Activated T-cell treated with anti-CD3 and anti-CD28 coated beads, Interleukin-2, amount 50 U/mL, for 24 hours (primary cell): ENCODE results near the gene PRR18.

Experiments used
- DNase-seq: peaks from one replicate; pipeline ENCODE4 v3.0.0-alpha.2; 2020
- H3K27ac Mint-ChIP-seq: 2 replicates; pipeline ENCODE4 v1.8.0; 2020; ENCODE audit warnings: mild to moderate bottlenecking, mixed read lengths
- H3K27me3 Mint-ChIP-seq: 2 replicates; pipeline ENCODE4 v1.8.0; 2020; ENCODE audit warnings: mixed read lengths
- H3K36me3 Mint-ChIP-seq: 2 replicates; pipeline ENCODE4 v1.8.0; 2020; ENCODE audit warnings: low read depth, mixed read lengths
- H3K4me1 Mint-ChIP-seq: 2 replicates; pipeline ENCODE4 v1.8.0; 2020; ENCODE audit warnings: low read depth, mixed read lengths
- H3K4me3 Mint-ChIP-seq: 2 replicates; pipeline ENCODE4 v1.8.0; 2020; ENCODE audit warnings: mild to moderate bottlenecking, moderate library complexity, mixed read lengths
- H3K9me3 Mint-ChIP-seq: 2 replicates; pipeline ENCODE4 v1.8.0; 2020; ENCODE audit warnings: mixed read lengths

PRR18 gene

GRCh38 chr6:166318649-166319600 is 10.7 kb upstream of the PRR18 start:
- Mint-ChIP-seq H3K9me3 (no peaks in the 10 kb centered on the region), H3K4me3 (no peak overlapping the region), H3K27me3 (no peaks in the 10 kb centered on the region), H3K4me1 (no peaks in the 10 kb centered on the region), H3K27ac (peak overlapping the region; percentile 26), H3K36me3 (peaks cover 49% of the 10 kb centered on the region)
- DNase-seq: no peak

GRCh38 chr6:166318227-166318626 is 10.0 kb upstream of the PRR18 start:
- no peak overlapping the region for H3K4me3 Mint-ChIP-seq
- peaks cover 42% of the 10 kb centered on the region for H3K36me3 Mint-ChIP-seq
- no peaks in the 10 kb centered on the region for H3K4me1 Mint-ChIP-seq
- no peak for DNase-seq
- H3K27me3 Mint-ChIP-seq: no peaks in the 10 kb centered on the region
- no peaks in the 10 kb centered on the region for H3K9me3 Mint-ChIP-seq
- H3K27ac Mint-ChIP-seq: peak overlapping the region; percentile 26

- H3K27ac Mint-ChIP-seq: no peak overlapping the region
- H3K27me3 Mint-ChIP-seq: no peaks in the 10 kb centered on the region
- no peak for DNase-seq
- no peak overlapping the region for H3K4me3 Mint-ChIP-seq
- H3K36me3 Mint-ChIP-seq: peaks cover 36% of the 10 kb centered on the region
- no peaks in the 10 kb centered on the region for H3K4me1 Mint-ChIP-seq
- no peaks in the 10 kb centered on the region for H3K9me3 Mint-ChIP-seq
These were observed 9.3 kb upstream of the PRR18 start for GRCh38 chr6:166317261-166318212.

DNA sequence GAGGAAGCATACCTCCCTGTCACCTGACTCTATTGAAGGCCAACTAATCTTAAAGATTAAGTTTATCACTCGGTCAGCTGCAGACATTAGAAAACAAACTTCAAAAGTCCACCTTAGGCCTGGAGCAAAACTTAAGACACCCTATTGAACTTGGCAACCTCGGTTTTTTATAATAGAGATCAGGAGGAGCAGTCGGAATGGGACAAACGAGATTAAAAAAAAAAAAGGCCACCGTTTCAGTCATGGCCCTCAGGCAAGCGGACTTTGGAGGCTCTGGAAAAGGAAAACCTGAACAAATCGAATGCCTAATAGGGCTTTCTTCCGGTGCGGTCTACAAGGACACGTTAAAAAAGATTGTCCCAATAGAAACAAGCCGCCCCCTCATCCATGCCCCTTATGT is 7.2 kb upstream of the PRR18 start:
- Mint-ChIP-seq H3K36me3 (peaks cover 20% of the 10 kb centered on the region), H3K9me3 (no peaks in the 10 kb centered on the region), H3K27me3 (no peaks in the 10 kb centered on the region), H3K27ac (no peak overlapping the region), H3K4me3 (no peak overlapping the region), H3K4me1 (no peaks in the 10 kb centered on the region)
- DNase-seq: no peak

DNA sequence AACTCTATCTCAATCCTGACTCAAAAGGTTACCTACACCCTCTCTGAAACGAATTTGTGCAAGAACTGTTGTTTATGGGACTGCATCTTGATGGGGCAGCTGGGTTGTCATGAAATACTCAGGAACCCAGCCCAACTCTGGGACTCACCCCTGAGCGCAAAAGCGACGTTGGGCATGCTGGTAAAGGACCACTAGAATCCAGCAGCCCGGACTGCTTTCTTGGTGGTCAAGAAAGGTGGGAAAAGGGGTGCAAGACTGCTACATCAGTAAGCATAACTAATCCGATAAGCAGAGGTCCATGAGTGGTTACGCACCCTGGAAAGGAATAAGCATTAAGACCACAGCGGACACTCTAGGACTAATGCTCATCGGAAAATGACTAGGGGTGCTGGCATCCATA is 6.3 kb upstream of the PRR18 start:
- DNase-seq: no peak
- Mint-ChIP-seq H3K4me1 (no peaks in the 10 kb centered on the region), H3K36me3 (peaks cover 13% of the 10 kb centered on the region), H3K27ac (no peak overlapping the region), H3K4me3 (no peak overlapping the region), H3K27me3 (peaks cover 9% of the 10 kb centered on the region), H3K9me3 (no peaks in the 10 kb centered on the region)

DNA sequence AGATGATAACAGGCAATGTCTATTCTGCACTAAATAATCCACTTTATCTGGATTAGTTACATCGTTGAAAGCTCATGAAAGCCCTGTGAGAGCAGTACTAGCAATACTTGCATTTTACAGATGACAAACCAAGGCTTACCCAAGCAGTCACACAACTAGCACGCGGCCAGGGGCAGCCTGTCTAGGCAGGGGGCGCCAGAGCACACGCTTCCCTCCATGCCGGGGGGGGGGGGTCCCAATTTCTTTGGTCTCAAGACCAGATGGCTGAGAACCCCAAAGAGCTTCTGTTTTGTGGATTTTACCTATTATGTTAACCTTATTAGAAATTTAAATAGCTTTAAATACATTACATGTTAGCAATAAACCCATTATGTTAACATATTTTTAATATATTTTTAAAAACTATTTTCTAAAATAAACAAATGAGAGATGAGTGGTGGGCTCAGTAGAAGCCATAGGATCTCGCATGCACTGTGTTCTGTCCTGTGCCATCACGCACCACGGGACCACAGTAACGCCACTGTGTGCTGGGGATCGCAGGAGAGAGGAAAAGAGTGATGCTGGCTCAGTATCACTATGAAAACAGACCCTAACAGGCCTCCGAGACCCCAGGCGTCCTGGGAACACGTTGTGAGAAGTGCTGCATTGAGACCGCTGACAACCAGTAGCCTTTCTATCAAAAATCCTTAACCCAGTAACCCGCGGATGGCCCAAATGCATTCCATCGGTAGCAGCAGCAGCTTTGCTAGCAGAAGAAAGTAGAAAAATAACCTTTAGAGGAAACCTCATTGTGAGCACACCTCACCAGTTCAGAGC is 5.3 kb upstream of the PRR18 start:
- H3K36me3 Mint-ChIP-seq: peaks cover 4% of the 10 kb centered on the region
- H3K4me3 Mint-ChIP-seq: no peak overlapping the region
- H3K9me3 Mint-ChIP-seq: no peaks in the 10 kb centered on the region
- H3K27ac Mint-ChIP-seq: no peak overlapping the region
- peaks cover 3% of the 10 kb centered on the region for H3K4me1 Mint-ChIP-seq
- H3K27me3 Mint-ChIP-seq: peaks cover 19% of the 10 kb centered on the region
- DNase-seq: peak; percentile 67

DNA sequence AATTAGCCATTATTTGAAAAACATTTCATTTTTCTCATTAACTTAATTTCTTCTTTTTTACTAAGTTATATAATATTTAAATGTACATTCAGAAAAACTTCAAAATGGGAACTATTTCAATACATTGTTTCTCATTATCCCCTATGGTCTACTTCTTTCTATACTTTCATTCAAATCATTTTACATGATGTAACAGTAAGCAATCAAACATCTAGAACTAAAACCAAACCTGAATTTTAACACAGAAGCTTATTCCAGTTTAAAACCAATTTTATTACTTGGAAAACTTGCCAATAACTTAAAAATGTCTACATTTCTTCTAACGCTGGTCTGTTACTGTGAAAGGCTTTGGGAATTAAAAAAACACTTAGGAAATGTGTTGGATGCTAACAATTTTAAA is 4.6 kb upstream of the PRR18 start:
- H3K4me3 Mint-ChIP-seq: no peak overlapping the region
- no peak for DNase-seq
- no peak overlapping the region for H3K27ac Mint-ChIP-seq
- peaks cover 4% of the 10 kb centered on the region for H3K4me1 Mint-ChIP-seq
- H3K27me3 Mint-ChIP-seq: peaks cover 20% of the 10 kb centered on the region
- no peaks in the 10 kb centered on the region for H3K9me3 Mint-ChIP-seq
- no peaks in the 10 kb centered on the region for H3K36me3 Mint-ChIP-seq

DNA sequence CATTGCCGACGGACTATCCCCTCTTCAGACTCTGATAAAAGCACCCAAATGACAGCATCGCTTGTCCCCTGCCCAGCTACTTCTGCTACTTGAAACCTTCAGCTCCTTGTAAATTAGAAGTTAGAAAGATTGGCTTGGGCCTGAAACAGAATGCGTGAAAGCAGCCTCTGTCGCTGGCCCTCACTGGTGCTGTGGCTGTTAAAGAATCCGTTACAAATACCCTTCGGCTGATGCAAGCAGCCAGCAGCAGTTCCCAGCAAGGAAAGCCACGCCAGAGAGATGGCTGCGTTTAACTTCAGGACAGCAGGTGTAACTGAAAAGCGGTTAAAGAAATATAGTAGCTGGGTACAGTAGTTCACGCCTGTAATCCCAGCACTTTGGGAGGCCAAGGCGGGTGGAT is 2.4 kb upstream of the PRR18 start:
- H3K4me3 Mint-ChIP-seq: no peak overlapping the region
- H3K27me3 Mint-ChIP-seq: peaks cover 32% of the 10 kb centered on the region
- no peaks in the 10 kb centered on the region for H3K9me3 Mint-ChIP-seq
- no peak overlapping the region for H3K27ac Mint-ChIP-seq
- H3K4me1 Mint-ChIP-seq: peaks cover 7% of the 10 kb centered on the region
- no peaks in the 10 kb centered on the region for H3K36me3 Mint-ChIP-seq
- DNase-seq: no peak

DNA sequence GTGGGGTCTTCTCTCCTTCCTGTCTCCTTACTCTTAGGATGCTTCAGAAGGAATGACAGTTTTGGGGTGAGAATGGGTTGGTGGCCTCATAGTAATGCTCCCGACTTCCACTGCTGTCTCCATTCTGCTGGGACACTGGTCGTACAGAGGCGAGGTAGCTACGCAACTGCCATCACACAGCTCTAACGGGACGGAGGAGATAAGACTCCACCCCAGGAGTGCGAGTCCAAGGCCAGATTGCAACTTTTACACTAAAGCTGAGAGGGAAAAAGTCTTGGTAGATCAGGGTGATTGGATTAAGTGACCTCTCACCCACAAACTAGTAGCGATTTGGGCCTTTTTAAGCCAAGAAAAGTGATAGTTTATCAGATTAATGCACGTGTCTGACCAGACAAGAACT is 1.8 kb upstream of the PRR18 start:
- H3K27me3 Mint-ChIP-seq: peaks cover 39% of the 10 kb centered on the region

DNA sequence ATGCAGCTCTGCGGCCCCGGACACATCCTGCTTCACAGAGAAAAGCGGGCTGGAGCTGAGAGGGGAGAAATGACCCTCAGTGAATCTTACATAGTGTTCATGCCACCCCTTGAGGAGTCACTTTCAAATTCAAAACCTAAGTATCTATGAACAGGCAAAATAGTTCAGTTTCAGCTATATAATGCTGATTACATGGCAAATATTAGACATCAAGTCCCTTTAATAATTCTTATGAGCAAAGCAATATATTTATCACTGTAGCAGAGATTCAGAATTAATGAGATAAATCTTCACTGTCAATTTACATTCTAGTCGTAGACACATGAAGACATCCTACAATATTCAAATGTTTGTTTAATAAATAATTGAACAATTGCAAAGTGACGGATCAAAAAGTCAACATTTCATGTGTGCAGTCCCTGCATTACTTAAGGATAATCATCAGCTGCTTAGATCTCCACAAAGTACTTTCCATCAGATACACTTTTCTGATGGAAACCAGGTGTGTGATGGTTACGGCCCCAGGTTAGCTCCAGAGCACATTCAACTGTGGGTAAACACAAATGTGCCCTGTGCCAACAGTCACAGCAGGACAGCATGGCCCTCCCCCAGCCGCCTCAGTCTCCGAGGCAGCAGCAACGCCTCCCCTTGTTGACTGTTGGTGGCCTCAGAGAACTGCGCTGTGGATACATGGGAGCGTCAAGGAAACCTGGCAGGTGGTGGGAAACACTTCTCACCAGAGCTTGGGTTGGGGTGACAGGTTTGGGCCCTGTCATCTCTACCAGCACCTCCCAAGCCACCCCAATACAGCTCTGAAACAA is 787 bp upstream of the PRR18 start:
- Mint-ChIP-seq H3K27me3 (peaks cover 39% of the 10 kb centered on the region), H3K9me3 (no peaks in the 10 kb centered on the region), H3K4me3 (no peak overlapping the region), H3K36me3 (no peaks in the 10 kb centered on the region), H3K4me1 (peaks cover 7% of the 10 kb centered on the region), H3K27ac (peak overlapping the region; percentile 19)
- DNase-seq: no peak

More for the DNA sequence above, 1.8 kb upstream of the PRR18 start:
- no peak for DNase-seq
- no peaks in the 10 kb centered on the region for H3K9me3 Mint-ChIP-seq
- H3K4me3 Mint-ChIP-seq: no peak overlapping the region
- no peaks in the 10 kb centered on the region for H3K36me3 Mint-ChIP-seq
- peaks cover 7% of the 10 kb centered on the region for H3K4me1 Mint-ChIP-seq
- H3K27ac Mint-ChIP-seq: no peak overlapping the region

- H3K27ac Mint-ChIP-seq: no peak overlapping the region
- peaks cover 41% of the 10 kb centered on the region for H3K27me3 Mint-ChIP-seq
- H3K4me1 Mint-ChIP-seq: peaks cover 7% of the 10 kb centered on the region
- no peaks in the 10 kb centered on the region for H3K9me3 Mint-ChIP-seq
- peak overlapping the region; percentile 53 for H3K4me3 Mint-ChIP-seq
- H3K36me3 Mint-ChIP-seq: no peaks in the 10 kb centered on the region
- peak; percentile 44 for DNase-seq
These were observed 835 bp downstream of the PRR18 start for GRCh38 chr6:166307082-166308032.

- Mint-ChIP-seq H3K9me3 (no peaks in the 10 kb centered on the region), H3K4me3 (peak overlapping the region; percentile 36), H3K27me3 (peaks cover 47% of the 10 kb centered on the region), H3K36me3 (no peaks in the 10 kb centered on the region), H3K4me1 (peaks cover 7% of the 10 kb centered on the region), H3K27ac (no peak overlapping the region)
- no peak for DNase-seq
These were observed 1.7 kb downstream of the PRR18 start for GRCh38 chr6:166306378-166307081.
